ENCODE results near the gene CDH1. TPM values are rescaled to one million over a fixed set of nuclear protein-coding genes. Genes with fewer than 3 reads are reported as not detected.

CDH1 gene
- total RNA-seq, 1 donor from 2014 or later: not detected

GRCh38 chr16:68875871-68876270, 138.8 kb downstream of the CDH1 start:
- Mint-ChIP-seq H3K4me1 (ENCODE audit: unreplicated experiment) (no peaks in the 10 kb centered on the region), H3K27me3 (ENCODE audit: unreplicated experiment) (no peaks in the 10 kb centered on the region), H3K27ac (ENCODE audit: unreplicated experiment) (no peak overlapping the region), H3K9me3 (ENCODE audit: unreplicated experiment) (no peaks in the 10 kb centered on the region), H3K36me3 (ENCODE audit: unreplicated experiment) (peaks cover 22% of the 10 kb centered on the region), H3K4me3 (ENCODE audit: unreplicated experiment) (no peak overlapping the region)
- TF ChIP-seq CTCF (IDR thresholded peaks at IDR 0.05): no peak
- no peak for DNase-seq (ENCODE audit: extremely low spot score, unreplicated experiment)

GRCh38 chr16:68883685-68884084, 146.6 kb downstream of the CDH1 start:
- no peak for TF ChIP-seq CTCF (IDR thresholded peaks at IDR 0.05)
- H3K9me3 Mint-ChIP-seq (ENCODE audit: unreplicated experiment): no peaks in the 10 kb centered on the region
- peaks cover 4% of the 10 kb centered on the region for H3K4me1 Mint-ChIP-seq (ENCODE audit: unreplicated experiment)
- no peak overlapping the region for H3K4me3 Mint-ChIP-seq (ENCODE audit: unreplicated experiment)
- DNase-seq (ENCODE audit: extremely low spot score, unreplicated experiment): no peak
- no peaks in the 10 kb centered on the region for H3K27me3 Mint-ChIP-seq (ENCODE audit: unreplicated experiment)
- H3K36me3 Mint-ChIP-seq (ENCODE audit: unreplicated experiment): peaks cover 11% of the 10 kb centered on the region
- H3K27ac Mint-ChIP-seq (ENCODE audit: unreplicated experiment): no peak overlapping the region

- Mint-ChIP-seq H3K9me3 (ENCODE audit: unreplicated experiment) (no peaks in the 10 kb centered on the region), H3K4me1 (ENCODE audit: unreplicated experiment) (peaks cover 4% of the 10 kb centered on the region), H3K27ac (ENCODE audit: unreplicated experiment) (no peak overlapping the region), H3K36me3 (ENCODE audit: unreplicated experiment) (peaks cover 11% of the 10 kb centered on the region), H3K27me3 (ENCODE audit: unreplicated experiment) (no peaks in the 10 kb centered on the region), H3K4me3 (ENCODE audit: unreplicated experiment) (no peak overlapping the region)
- no peak for DNase-seq (ENCODE audit: extremely low spot score, unreplicated experiment)
- TF ChIP-seq CTCF (IDR thresholded peaks at IDR 0.05): no peak
Measured at GRCh38 chr16:68884401-68884800, 147.3 kb downstream of the CDH1 start.

Other genes starting within 250 kb of the CDH1 start
- gene ZFP90, start 198.0 kb upstream of the CDH1 start, total RNA-seq: 34.8 and 36.3 TPM in 2 replicates
- gene CDH3, start 92.0 kb upstream of the CDH1 start, total RNA-seq: 2.5 and 3.6 TPM in 2 replicates
- 11.9 and 13.4 TPM in 2 replicates for gene TANGO6, start 106.2 kb downstream of the CDH1 start, total RNA-seq

Measured in osteocyte (in vitro differentiated cells).